HEK293 (cell line): Measurements from ENCODE around the gene ARHGEF2.

ENCODE experiments used
- BCL11B ChIP-seq: fragments of 450-650 bp; formaldehyde crosslinking; IDR thresholded peaks from 2 replicates; pipeline ENCODE4 v1.5.1; 2016; ENCODE audit warnings: low read depth, missing biosample characterization, missing genetic modification characterization
- KLF17 ChIP-seq: fragments of 450-650 bp; formaldehyde crosslinking; IDR thresholded peaks from 2 replicates; pipeline ENCODE4 v1.5.1; 2016; ENCODE audit warnings: missing biosample characterization, missing genetic modification characterization
- KLF7 ChIP-seq: fragments of 450-650 bp; formaldehyde crosslinking; IDR thresholded peaks from 2 replicates; pipeline ENCODE4 v1.5.1; 2016; ENCODE audit warnings: missing biosample characterization, missing genetic modification characterization, borderline replicate concordance
- MZF1 ChIP-seq: fragments of 450-650 bp; formaldehyde crosslinking; IDR thresholded peaks from 2 replicates; pipeline ENCODE4 v1.5.1; 2017; ENCODE audit warnings: missing biosample characterization, missing genetic modification characterization, borderline replicate concordance
- REPIN1 ChIP-seq: fragments of 450-650 bp; formaldehyde crosslinking; IDR thresholded peaks from 2 replicates; pipeline ENCODE4 v1.5.1; 2017; ENCODE audit warnings: missing biosample characterization, missing genetic modification characterization, low read depth
- SALL2 ChIP-seq: fragments of 450-650 bp; formaldehyde crosslinking; IDR thresholded peaks from 2 replicates; pipeline ENCODE4 v1.5.0; 2017; ENCODE audit warnings: missing biosample characterization, mild to moderate bottlenecking, missing genetic modification characterization, borderline replicate concordance
- YY2 ChIP-seq: fragments of 450-650 bp; formaldehyde crosslinking; IDR thresholded peaks from 2 replicates; pipeline ENCODE4 v1.5.1; 2016; ENCODE audit warnings: missing biosample characterization, missing genetic modification characterization
- ZBTB1 ChIP-seq: fragments of 450-650 bp; formaldehyde crosslinking; IDR thresholded peaks from 2 replicates; pipeline ENCODE4 v1.5.1; 2016; ENCODE audit warnings: missing biosample characterization, missing genetic modification characterization
- ZBTB8A ChIP-seq: fragments of 450-650 bp; formaldehyde crosslinking; IDR thresholded peaks from 2 replicates; pipeline ENCODE4 v1.5.1; 2016; ENCODE audit warnings: missing biosample characterization, missing genetic modification characterization
- ZEB2 ChIP-seq: fragments of 450-650 bp; formaldehyde crosslinking; IDR thresholded peaks from 2 replicates; pipeline ENCODE4 v1.5.1; 2016; ENCODE audit warnings: missing biosample characterization, missing genetic modification characterization
- ZFP3 ChIP-seq: fragments of 450-650 bp; formaldehyde crosslinking; IDR thresholded peaks from 2 replicates; pipeline ENCODE4 v1.5.1; 2016; ENCODE audit warnings: low read depth, missing biosample characterization, missing genetic modification characterization
- ZNF146 ChIP-seq: fragments of 450-650 bp; formaldehyde crosslinking; IDR thresholded peaks from 2 replicates; pipeline ENCODE4 v1.5.1; 2016; ENCODE audit warnings: missing biosample characterization, missing genetic modification characterization
- ZNF174 ChIP-seq: fragments of 450-650 bp; formaldehyde crosslinking; IDR thresholded peaks from 2 replicates; pipeline ENCODE4 v1.5.0; 2017; ENCODE audit warnings: missing biosample characterization, mild to moderate bottlenecking, missing genetic modification characterization
- ZNF211 ChIP-seq: fragments of 450-650 bp; formaldehyde crosslinking; IDR thresholded peaks from 2 replicates; pipeline ENCODE4 v1.5.1; 2016; ENCODE audit warnings: low read depth, missing biosample characterization, missing genetic modification characterization
- ZNF24 ChIP-seq: fragments of 450-650 bp; formaldehyde crosslinking; IDR thresholded peaks from 2 replicates; pipeline ENCODE4 v1.5.1; 2016; ENCODE audit warnings: missing biosample characterization, missing genetic modification characterization
- ZNF324 ChIP-seq: fragments of 450-650 bp; formaldehyde crosslinking; IDR thresholded peaks from 2 replicates; pipeline ENCODE4 v1.5.1; 2016; ENCODE audit warnings: missing biosample characterization, missing genetic modification characterization
- ZNF37A ChIP-seq: fragments of 450-650 bp; IDR thresholded peaks from 2 replicates; pipeline ENCODE4 v1.5.1; 2018; ENCODE audit warnings: missing biosample characterization, missing genetic modification characterization
- ZNF423 ChIP-seq: fragments of 450-650 bp; formaldehyde crosslinking; IDR thresholded peaks from 2 replicates; pipeline ENCODE4 v1.5.1; 2016; ENCODE audit warnings: missing biosample characterization, missing genetic modification characterization
- ZNF561 ChIP-seq: fragments of 450-650 bp; IDR thresholded peaks from 2 replicates; pipeline ENCODE4 v1.5.1; 2018; ENCODE audit warnings: missing biosample characterization, missing genetic modification characterization, borderline replicate concordance
- ZNF791 ChIP-seq: fragments of 450-650 bp; formaldehyde crosslinking; IDR thresholded peaks from 2 replicates; pipeline ENCODE4 v1.5.1; 2016; ENCODE audit warnings: missing biosample characterization, missing genetic modification characterization
- ZNF792 ChIP-seq: fragments of 450-650 bp; formaldehyde crosslinking; IDR thresholded peaks from 2 replicates; pipeline ENCODE4 v1.5.1; 2016; ENCODE audit warnings: missing biosample characterization, missing genetic modification characterization
- ZSCAN16 ChIP-seq: fragments of 450-650 bp; formaldehyde crosslinking; IDR thresholded peaks from 2 replicates; pipeline ENCODE4 v1.5.1; 2016; ENCODE audit warnings: missing biosample characterization, missing genetic modification characterization
- ZSCAN23 ChIP-seq: fragments of 450-650 bp; formaldehyde crosslinking; IDR thresholded peaks from 2 replicates; pipeline ENCODE4 v1.5.1; 2016; ENCODE audit warnings: missing biosample characterization, missing genetic modification characterization
- ZSCAN4 ChIP-seq: fragments of 450-650 bp; formaldehyde crosslinking; IDR thresholded peaks from 2 replicates; pipeline ENCODE4 v1.5.1; 2017; ENCODE audit warnings: missing biosample characterization, missing genetic modification characterization
- TF ChIP-seq, protein P1 (sequence below): fragments of 450-650 bp; formaldehyde crosslinking; IDR thresholded peaks from 2 replicates; pipeline ENCODE4 v1.5.1; 2016; ENCODE audit warnings: missing biosample characterization, missing genetic modification characterization
- TF ChIP-seq, protein P2 (sequence below): fragments of 450-650 bp; formaldehyde crosslinking; IDR thresholded peaks from 2 replicates; pipeline ENCODE4 v1.5.1; 2016; ENCODE audit warnings: missing biosample characterization, missing genetic modification characterization, borderline replicate concordance
- TF ChIP-seq, protein P3 (sequence below): fragments of 450-650 bp; formaldehyde crosslinking; IDR thresholded peaks from 2 replicates; pipeline ENCODE4 v1.5.1; 2016; ENCODE audit warnings: missing biosample characterization, missing genetic modification characterization
- TF ChIP-seq, protein P4 (sequence below): fragments of 450-650 bp; formaldehyde crosslinking; IDR thresholded peaks from 2 replicates; pipeline ENCODE4 v1.5.1; 2016; ENCODE audit warnings: missing biosample characterization, missing genetic modification characterization, low read depth

Gene ARHGEF2

DNA sequence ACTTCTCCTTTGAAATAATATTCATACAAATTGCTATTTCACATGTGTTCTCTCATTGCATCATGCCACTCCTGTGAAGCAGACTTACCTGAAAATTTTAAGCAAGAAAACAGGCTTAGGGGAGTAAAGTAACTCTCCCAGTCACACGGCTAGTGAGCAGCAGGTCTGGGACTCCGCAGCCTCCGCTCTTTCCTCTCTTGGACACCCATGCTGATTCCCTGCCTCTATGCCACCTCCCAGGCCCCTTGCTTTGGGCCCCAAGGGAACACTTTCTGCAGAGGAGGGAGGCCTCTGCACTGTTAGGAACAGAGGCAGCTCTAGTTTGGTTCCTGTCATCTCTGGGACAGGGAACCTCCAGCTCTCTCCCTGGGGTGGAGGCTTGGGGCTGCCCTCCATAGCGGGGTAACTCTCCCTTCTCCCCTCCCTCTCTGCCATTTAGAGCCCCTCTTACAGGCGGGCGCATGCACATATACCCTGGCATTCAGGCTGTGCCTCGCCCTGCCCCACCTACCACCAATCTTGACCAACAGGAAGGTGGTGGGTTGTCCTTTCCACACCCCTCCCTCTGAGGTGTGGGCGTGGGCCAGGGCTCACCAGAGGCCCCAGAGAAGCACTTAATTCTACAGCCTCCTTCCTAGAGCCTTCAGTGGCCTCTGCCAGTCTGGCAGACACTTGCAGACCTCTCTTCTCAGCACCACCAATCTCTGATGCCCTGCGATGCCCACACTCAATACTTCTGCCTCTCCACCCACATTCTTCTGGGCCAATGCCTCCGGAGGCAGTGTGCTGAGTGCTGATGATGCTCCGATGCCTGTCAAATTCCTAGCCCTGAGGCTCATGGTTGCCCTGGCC, 37.1 kb downstream of the ARHGEF2 start, which contains the start of gene RXFP4 (continued):
- TF ChIP-seq, protein P1, sequence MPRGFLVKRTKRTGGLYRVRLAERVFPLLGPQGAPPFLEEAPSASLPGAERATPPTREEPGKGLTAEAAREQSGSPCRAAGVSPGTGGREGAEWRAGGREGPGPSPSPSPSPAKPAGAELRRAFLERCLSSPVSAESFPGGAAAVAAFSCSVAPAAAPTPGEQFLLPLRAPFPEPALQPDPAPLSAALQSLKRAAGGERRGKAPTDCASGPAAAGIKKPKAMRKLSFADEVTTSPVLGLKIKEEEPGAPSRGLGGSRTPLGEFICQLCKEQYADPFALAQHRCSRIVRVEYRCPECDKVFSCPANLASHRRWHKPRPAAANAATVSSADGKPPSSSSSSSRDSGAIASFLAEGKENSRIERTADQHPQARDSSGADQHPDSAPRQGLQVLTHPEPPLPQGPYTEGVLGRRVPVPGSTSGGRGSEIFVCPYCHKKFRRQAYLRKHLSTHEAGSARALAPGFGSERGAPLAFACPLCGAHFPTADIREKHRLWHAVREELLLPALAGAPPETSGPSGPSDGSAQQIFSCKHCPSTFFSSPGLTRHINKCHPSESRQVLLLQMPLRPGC (tag by site-specific recombination), result no peak
- TF ChIP-seq ZNF24 (tag by site-specific recombination), result no peak
- no peak for TF ChIP-seq ZNF791
- no peak for TF ChIP-seq YY2
- TF ChIP-seq MZF1 (tag by site-specific recombination), result no peak
- no peak for TF ChIP-seq ZNF324
- no peak for TF ChIP-seq ZNF561 (tag by site-specific recombination)
- no peak for TF ChIP-seq ZNF146
- TF ChIP-seq, protein P2, sequence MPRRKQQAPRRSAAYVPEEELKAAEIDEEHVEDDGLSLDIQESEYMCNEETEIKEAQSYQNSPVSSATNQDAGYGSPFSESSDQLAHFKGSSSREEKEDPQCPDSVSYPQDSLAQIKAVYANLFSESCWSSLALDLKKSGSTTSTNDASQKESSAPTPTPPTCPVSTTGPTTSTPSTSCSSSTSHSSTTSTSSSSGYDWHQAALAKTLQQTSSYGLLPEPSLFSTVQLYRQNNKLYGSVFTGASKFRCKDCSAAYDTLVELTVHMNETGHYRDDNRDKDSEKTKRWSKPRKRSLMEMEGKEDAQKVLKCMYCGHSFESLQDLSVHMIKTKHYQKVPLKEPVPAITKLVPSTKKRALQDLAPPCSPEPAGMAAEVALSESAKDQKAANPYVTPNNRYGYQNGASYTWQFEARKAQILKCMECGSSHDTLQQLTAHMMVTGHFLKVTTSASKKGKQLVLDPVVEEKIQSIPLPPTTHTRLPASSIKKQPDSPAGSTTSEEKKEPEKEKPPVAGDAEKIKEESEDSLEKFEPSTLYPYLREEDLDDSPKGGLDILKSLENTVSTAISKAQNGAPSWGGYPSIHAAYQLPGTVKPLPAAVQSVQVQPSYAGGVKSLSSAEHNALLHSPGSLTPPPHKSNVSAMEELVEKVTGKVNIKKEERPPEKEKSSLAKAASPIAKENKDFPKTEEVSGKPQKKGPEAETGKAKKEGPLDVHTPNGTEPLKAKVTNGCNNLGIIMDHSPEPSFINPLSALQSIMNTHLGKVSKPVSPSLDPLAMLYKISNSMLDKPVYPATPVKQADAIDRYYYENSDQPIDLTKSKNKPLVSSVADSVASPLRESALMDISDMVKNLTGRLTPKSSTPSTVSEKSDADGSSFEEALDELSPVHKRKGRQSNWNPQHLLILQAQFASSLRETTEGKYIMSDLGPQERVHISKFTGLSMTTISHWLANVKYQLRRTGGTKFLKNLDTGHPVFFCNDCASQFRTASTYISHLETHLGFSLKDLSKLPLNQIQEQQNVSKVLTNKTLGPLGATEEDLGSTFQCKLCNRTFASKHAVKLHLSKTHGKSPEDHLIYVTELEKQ (tag by site-specific recombination), result no peak
- TF ChIP-seq KLF17 (tag by site-specific recombination), result no peak
- TF ChIP-seq ZNF792 (tag by site-specific recombination), result no peak
- TF ChIP-seq ZNF211 (tag by site-specific recombination), result no peak
- TF ChIP-seq ZNF174, result no peak
- peak; percentile 67 for TF ChIP-seq ZEB2 (tag by site-specific recombination)
- TF ChIP-seq ZNF423 (tag by site-specific recombination), result 0 out of 2 replicates have a peak, but pooled peaks have one; percentile 21
- no peak for TF ChIP-seq ZSCAN23 (tag by site-specific recombination)
- TF ChIP-seq, protein P3, sequence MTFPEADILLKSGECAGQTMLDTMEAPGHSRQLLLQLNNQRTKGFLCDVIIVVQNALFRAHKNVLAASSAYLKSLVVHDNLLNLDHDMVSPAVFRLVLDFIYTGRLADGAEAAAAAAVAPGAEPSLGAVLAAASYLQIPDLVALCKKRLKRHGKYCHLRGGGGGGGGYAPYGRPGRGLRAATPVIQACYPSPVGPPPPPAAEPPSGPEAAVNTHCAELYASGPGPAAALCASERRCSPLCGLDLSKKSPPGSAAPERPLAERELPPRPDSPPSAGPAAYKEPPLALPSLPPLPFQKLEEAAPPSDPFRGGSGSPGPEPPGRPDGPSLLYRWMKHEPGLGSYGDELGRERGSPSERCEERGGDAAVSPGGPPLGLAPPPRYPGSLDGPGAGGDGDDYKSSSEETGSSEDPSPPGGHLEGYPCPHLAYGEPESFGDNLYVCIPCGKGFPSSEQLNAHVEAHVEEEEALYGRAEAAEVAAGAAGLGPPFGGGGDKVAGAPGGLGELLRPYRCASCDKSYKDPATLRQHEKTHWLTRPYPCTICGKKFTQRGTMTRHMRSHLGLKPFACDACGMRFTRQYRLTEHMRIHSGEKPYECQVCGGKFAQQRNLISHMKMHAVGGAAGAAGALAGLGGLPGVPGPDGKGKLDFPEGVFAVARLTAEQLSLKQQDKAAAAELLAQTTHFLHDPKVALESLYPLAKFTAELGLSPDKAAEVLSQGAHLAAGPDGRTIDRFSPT (tag by site-specific recombination), result no peak
- no peak for TF ChIP-seq KLF7 (tag by site-specific recombination)
- TF ChIP-seq ZBTB8A (tag by site-specific recombination), result 0 out of 2 replicates have a peak, but pooled peaks have one; percentile 0
- no peak for TF ChIP-seq REPIN1 (tag by site-specific recombination)
- TF ChIP-seq SALL2 (tag by site-specific recombination), result no peak
- no peak for TF ChIP-seq ZFP3 (tag by site-specific recombination)
- TF ChIP-seq ZBTB1, result no peak
- no peak for TF ChIP-seq ZSCAN16 (tag by site-specific recombination)
- TF ChIP-seq BCL11B (tag by site-specific recombination), result no peak
- TF ChIP-seq, protein P4, sequence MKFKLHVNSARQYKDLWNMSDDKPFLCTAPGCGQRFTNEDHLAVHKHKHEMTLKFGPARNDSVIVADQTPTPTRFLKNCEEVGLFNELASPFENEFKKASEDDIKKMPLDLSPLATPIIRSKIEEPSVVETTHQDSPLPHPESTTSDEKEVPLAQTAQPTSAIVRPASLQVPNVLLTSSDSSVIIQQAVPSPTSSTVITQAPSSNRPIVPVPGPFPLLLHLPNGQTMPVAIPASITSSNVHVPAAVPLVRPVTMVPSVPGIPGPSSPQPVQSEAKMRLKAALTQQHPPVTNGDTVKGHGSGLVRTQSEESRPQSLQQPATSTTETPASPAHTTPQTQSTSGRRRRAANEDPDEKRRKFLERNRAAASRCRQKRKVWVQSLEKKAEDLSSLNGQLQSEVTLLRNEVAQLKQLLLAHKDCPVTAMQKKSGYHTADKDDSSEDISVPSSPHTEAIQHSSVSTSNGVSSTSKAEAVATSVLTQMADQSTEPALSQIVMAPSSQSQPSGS, result 0 out of 2 replicates have a peak, but pooled peaks have one; percentile 3
- no peak for TF ChIP-seq ZNF37A
- no peak for TF ChIP-seq ZSCAN4 (tag by site-specific recombination)
